Stimulated activated naive CD4-positive, alpha-beta T cell treated with Interleukin-2 at 50 U/mL for 16 hours (primary cell): ENCODE results near the gene DGKI.
"Not testable (repeated sequence)": the region's sequence is repeated elsewhere in the genome, so short reads cannot be mapped to it uniquely, and the experiment has no call there.

Source experiments
- DNase-seq: peaks from one replicate; lab custom pipeline; 2025; lab: John Stamatoyannopoulos, UW

The DGKI gene

GRCh38 chr7:137734221-137734620 lies 112.6 kb downstream of the DGKI start:
- DNase-seq, result no peak

- no peak for DNase-seq
Observed at GRCh38 chr7:137732168-137732567, 114.6 kb downstream of the DGKI start.

GRCh38 chr7:137731436-137731835 lies 115.3 kb downstream of the DGKI start:
- DNase-seq, result no peak

- DNase-seq, result no peak
Observed at GRCh38 chr7:137728426-137728825, 118.3 kb downstream of the DGKI start.

- DNase-seq, result no peak
Observed at GRCh38 chr7:137727413-137727812, 119.4 kb downstream of the DGKI start.

- no peak for DNase-seq
Observed at GRCh38 chr7:137718355-137718754, 128.4 kb downstream of the DGKI start.

GRCh38 chr7:137717811-137718271 lies 128.9 kb downstream of the DGKI start:
- DNase-seq, result no peak

GRCh38 chr7:137717045-137717444 lies 129.7 kb downstream of the DGKI start:
- no peak for DNase-seq

- DNase-seq, result no peak
Observed at GRCh38 chr7:137716061-137716460, 130.7 kb downstream of the DGKI start.

- no peak for DNase-seq
Observed at GRCh38 chr7:137715533-137715932, 131.2 kb downstream of the DGKI start.

- no peak for DNase-seq
Observed at GRCh38 chr7:137715121-137715520, 131.7 kb downstream of the DGKI start.

GRCh38 chr7:137706330-137706729 lies 140.4 kb downstream of the DGKI start:
- DNase-seq, result not testable (repeated sequence)

- DNase-seq, result no peak
Observed at GRCh38 chr7:137704723-137705122, 142.1 kb downstream of the DGKI start.

GRCh38 chr7:137703291-137704010 lies 143.3 kb downstream of the DGKI start:
- no peak for DNase-seq

GRCh38 chr7:137696988-137697387 lies 149.8 kb downstream of the DGKI start:
- DNase-seq, result no peak

- no peak for DNase-seq
Observed at GRCh38 chr7:137696376-137696775, 150.4 kb downstream of the DGKI start.

- DNase-seq, result no peak
Observed at GRCh38 chr7:137695942-137696341, 150.8 kb downstream of the DGKI start.

- DNase-seq, result no peak
Observed at GRCh38 chr7:137695494-137695893, 151.3 kb downstream of the DGKI start.

GRCh38 chr7:137694405-137694804 lies 152.4 kb downstream of the DGKI start:
- DNase-seq, result no peak

- no peak for DNase-seq
Observed at GRCh38 chr7:137692399-137692798, 154.4 kb downstream of the DGKI start.

GRCh38 chr7:137691566-137691965 lies 155.2 kb downstream of the DGKI start:
- no peak for DNase-seq

GRCh38 chr7:137690635-137691034 lies 156.1 kb downstream of the DGKI start:
- no peak for DNase-seq

- no peak for DNase-seq
Observed at GRCh38 chr7:137689761-137690160, 157.0 kb downstream of the DGKI start.
